Measurements from ENCODE around the gene RAD51B. TPM values are rescaled to one million over a fixed set of nuclear protein-coding genes. Genes with fewer than 3 reads are reported as not detected.
A peak's percentile ranks its signal among the peaks of the same experiment; 100 is the strongest.

Gene RAD51B
- total and polyA plus RNA-seq, 9 of the 15 experiments (the other 6 are each of a cell fraction or from before 2014, with no cell fraction given): 8.5 to 17.3 (median 11.3) TPM

- TF ChIP-seq TCFL5 (CRISPR knock-in tag; conservative IDR thresholded peaks at IDR 0.05): no peak
- no peak for TF ChIP-seq ZNF639 (CRISPR knock-in tag; conservative IDR thresholded peaks at IDR 0.05 in 1 of 2, IDR thresholded peaks at IDR 0.05 in 1 of 2)
- TF ChIP-seq ID3 (CRISPR knock-in tag; IDR thresholded peaks at IDR 0.05): no peak
- TF ChIP-seq ID3 (tag; IDR thresholded peaks at IDR 0.05): no peak
- TF ChIP-seq HDAC2 (IDR thresholded peaks at IDR 0.05): no peak
- no peak for TF ChIP-seq ZNF75A (CRISPR knock-in tag; IDR thresholded peaks at IDR 0.05)
- TF ChIP-seq ZNF212 (CRISPR knock-in tag; IDR thresholded peaks at IDR 0.05): no peak
- TF ChIP-seq MCM3 (IDR thresholded peaks at IDR 0.05): no peak
- TF ChIP-seq PURB (CRISPR knock-in tag; IDR thresholded peaks at IDR 0.05; ENCODE audit: low read depth): no peak
- TF ChIP-seq ZNF830 (CRISPR knock-in tag; IDR thresholded peaks at IDR 0.05): no peak
- TF ChIP-seq NKRF (IDR thresholded peaks at IDR 0.05; ENCODE audit: borderline replicate concordance): no peak
- no peak for TF ChIP-seq KDM5B (IDR thresholded peaks at IDR 0.05; ENCODE audit: insufficient replicate concordance, low read depth, low read length)
- TF ChIP-seq CSDE1 (IDR thresholded peaks at IDR 0.05): no peak
- TF ChIP-seq ZBED1 (IDR thresholded peaks at IDR 0.05): no peak
- peak; percentile 31; the same call in 1 of the 2 replicates for TF ChIP-seq CBFA2T2 (conservative IDR thresholded peaks at IDR 0.05)
- no peak for TF ChIP-seq ZNF583 (CRISPR knock-in tag; IDR thresholded peaks at IDR 0.05)
- no peak for TF ChIP-seq NR0B1 (IDR thresholded peaks at IDR 0.05; ENCODE audit: partially characterized antibody)
- no peak for TF ChIP-seq POLR2H (tag; IDR thresholded peaks at IDR 0.05; ENCODE audit: low read depth)
- TF ChIP-seq FOXK1 (CRISPR knock-in tag; IDR thresholded peaks at IDR 0.05; ENCODE audit: borderline replicate concordance): no peak
- TF ChIP-seq RCOR1 (IDR thresholded peaks at IDR 0.05; ENCODE audit: borderline replicate concordance in 1 of 2, low read depth in 2 of 2, low read length in 2 of 2): peak in 1 of 2 experiments; percentile 65; a peak in 1 of 4 replicates
- TF ChIP-seq STAG1 (CRISPR knock-in tag; IDR thresholded peaks at IDR 0.05; ENCODE audit: borderline replicate concordance): no peak
- no peak for TF ChIP-seq NFRKB (IDR thresholded peaks at IDR 0.05; ENCODE audit: low read depth)
- no peak for TF ChIP-seq MYBL2 (IDR thresholded peaks at IDR 0.05; ENCODE audit: low read depth)
- no peak for TF ChIP-seq MYBL2 (CRISPR knock-in tag; IDR thresholded peaks at IDR 0.05; ENCODE audit: borderline replicate concordance)
These were observed 830.9 kb downstream of the RAD51B start (continued) for GRCh38 chr14:68650404-68650994.

Data from K562 (cell line).